Measurements from ENCODE around the gene MAN1C1. TPM values are rescaled to one million over a fixed set of nuclear protein-coding genes. Genes with fewer than 3 reads are reported as not detected.
"Not testable (repeated sequence)": the region's sequence is repeated elsewhere in the genome, so short reads cannot be mapped to it uniquely, and the experiment has no call there.

MAN1C1 gene
- polyA plus RNA-seq, 3 donors from 2014 or later: 0.48 to 2.8 (median 1.2) TPM

DNA sequence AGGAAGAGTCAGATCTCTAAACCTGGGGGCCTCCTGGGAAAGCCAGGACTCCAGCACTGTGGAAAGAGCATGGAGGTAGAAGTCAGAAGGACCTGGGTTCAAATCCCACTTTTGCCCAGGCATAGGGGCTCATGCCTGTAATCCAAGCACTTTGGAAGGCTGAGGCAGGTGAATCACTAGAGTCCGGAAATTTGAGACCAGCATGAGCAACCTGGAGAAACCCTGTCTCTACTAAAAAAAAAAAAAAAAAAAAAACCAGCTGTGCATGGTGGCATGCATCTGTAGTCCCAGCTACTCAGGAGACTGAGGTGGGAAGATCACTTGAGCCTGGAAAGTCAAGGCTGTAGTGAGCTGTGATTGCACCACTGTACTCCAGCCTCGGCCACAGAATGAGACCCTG, 41.4 kb upstream of the MAN1C1 start:
- no peak for DNase-seq
- peaks cover 0 to 3% of the 10 kb centered on the region in 2 donors for H3K4me1 Mint-ChIP-seq
- peaks cover 0 to 3% (median 0%) of the 10 kb centered on the region in 3 donors for H3K36me3 Mint-ChIP-seq
- peak overlapping the region in 1 of 6 donors; percentile 40 for H3K27ac Mint-ChIP-seq
- H3K9me3 Mint-ChIP-seq: no peaks in the 10 kb centered on the region
- H3K4me3 Mint-ChIP-seq: no peak overlapping the region
- peaks cover 0 to 1% (median 0%) of the 10 kb centered on the region in 3 donors for H3K27me3 Mint-ChIP-seq (ENCODE audit: low read depth in 3 of 3)

DNA sequence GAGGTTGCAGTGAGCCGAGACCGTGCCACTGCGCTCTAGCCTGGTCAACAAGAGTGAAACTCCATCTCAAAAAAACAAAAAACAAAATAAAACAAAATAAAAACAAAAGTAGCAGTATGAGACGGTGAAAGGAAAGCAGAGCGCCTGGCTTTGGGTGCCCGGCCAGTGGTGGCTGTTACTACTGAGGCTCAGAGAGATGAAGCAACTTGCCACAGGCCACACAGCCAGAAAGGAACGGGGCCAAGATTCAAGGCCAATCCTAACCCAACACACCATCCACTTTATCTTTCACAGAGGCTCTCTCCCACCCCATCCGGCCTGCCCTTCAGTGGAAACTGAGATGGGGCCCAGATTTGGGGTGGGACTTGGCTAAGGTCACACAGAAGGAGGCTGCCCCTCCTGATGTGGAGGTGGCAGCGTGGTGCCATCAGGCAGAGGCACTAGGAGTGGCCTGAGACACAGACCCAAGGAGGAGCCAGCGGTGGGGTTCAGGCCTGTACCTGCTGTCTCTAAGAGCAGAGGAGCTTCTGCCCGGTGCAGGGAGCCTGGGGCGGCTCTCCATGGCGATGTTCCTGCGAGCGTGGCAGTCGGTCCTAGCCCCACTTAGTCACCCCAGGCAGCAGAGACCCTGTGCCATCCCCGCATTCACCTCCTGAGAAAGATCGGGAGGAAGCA, 40.0 kb upstream of the MAN1C1 start:
- no peak for DNase-seq
- Mint-ChIP-seq H3K36me3 (peaks cover 0 to 3% (median 0%) of the 10 kb centered on the region in 3 donors), H3K4me1 (peaks cover 0 to 1% of the 10 kb centered on the region in 2 donors), H3K27ac (no peak overlapping the region), H3K4me3 (no peak overlapping the region), H3K9me3 (no peaks in the 10 kb centered on the region), H3K27me3 (ENCODE audit: low read depth in 3 of 3) (peaks cover 0 to 4% (median 1%) of the 10 kb centered on the region in 3 donors)

DNA sequence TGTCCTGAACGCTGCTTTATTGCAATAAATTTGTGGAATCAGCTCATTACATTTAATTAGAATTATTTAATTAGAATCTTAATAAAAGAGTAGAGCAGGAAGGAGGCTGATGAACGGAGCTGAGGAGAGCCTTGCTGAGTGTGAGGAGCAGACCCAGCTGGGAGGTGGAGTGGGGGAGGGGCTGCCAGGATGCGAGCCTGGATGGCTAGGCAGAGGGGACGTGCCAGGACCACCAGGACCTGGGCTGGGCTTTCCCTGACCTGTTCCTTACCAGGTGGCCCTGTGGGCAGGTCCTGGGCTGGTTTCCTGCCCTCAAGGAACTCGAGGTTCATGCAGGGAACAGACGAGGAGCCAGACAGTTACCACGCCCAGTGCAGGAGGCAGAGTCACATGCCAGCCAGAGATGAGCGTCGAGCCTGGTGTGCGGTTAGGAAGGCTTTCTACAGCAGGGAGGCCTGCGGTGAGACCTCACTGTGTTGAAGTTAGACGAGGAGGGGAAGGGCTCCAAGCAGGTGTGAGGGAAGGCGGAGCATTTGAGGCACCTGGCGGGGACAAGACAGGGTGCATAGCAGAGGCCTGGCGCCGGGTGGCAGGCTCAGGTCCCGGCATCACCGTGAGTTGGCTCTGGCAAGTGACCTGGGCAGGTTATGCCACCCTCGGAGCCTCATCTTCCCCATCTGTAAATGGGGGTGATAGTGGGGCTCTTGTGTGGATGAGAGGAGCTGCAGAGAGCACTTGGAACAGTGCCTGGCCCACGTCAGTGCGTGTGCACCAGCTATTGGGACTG, 39.3 kb upstream of the MAN1C1 start:
- DNase-seq: no peak
- peaks cover 0 to 3% (median 0%) of the 10 kb centered on the region in 3 donors for H3K36me3 Mint-ChIP-seq
- no peak overlapping the region for H3K27ac Mint-ChIP-seq
- H3K4me3 Mint-ChIP-seq: no peak overlapping the region
- H3K27me3 Mint-ChIP-seq (ENCODE audit: low read depth in 3 of 3): peaks cover 0 to 4% (median 1%) of the 10 kb centered on the region in 3 donors
- peaks cover 0 to 1% of the 10 kb centered on the region in 2 donors for H3K4me1 Mint-ChIP-seq
- H3K9me3 Mint-ChIP-seq: no peaks in the 10 kb centered on the region

DNA sequence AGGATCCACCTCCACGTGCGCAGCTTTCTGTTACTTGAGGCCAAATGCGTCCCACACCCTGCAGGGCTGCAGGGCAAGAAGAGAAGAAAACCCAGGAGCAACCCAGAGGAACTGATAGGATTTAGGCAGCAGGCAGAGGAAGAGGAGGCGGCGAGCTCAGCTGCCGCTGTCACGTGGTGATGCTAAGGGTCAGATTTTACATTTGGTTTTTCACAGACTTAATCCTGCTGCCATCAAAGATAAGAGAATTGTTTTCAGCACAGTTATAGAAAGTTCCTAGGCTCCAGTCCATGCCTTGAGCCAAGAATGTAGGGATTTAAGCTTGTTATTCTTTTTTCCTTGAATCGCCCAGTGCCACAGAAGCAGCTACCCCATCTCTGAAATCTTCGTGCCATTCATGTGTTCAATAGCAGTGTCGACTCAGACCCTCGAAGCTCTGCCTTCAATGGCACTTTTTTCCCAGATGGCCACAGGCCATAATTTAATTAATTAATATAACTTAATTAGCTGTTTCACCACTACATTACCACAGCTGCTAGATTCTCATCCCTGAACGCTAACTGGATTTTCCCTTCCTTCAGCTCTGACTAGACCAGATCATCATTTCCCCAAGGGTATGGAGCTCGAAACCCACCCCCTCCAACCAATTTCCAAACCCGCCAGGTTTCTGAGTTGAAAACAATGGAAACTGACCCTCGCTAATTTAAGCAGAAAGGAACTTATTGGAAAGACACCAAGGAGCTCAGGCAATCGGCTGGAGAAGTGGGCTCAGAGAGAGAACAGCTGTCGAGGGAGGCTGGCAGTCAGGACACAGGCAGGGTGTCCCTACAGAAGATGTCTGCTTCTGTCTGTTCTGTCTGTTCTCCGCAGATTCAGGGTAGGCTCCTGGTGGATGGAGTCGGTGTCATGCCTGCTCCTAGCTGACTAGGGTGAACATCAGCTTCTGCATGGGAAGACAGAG, 37.0 kb upstream of the MAN1C1 start:
- Mint-ChIP-seq H3K27ac (peak overlapping the region in 1 of 6 donors; percentile 56), H3K36me3 (peaks cover 0 to 8% (median 0%) of the 10 kb centered on the region in 3 donors)

DNA sequence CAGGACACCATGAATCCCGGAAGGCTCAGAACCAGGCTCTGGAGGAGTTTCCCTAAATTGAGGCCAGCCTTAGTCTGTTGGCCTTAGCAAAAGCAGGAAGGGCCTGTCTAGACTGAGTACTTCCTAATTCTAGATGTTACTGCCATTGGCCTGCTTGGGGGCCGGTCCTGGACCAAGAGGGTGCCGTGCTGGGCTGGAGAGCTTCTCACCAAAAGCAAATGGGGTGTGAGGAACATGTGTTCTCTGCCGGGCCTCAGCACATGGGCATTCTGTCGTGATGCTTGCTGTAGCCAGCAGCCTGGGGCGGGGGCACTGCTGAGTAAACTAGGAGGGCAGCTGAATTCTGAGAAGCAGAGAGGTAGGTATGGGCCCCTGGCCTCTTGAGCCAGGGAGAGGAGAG, 35.7 kb upstream of the MAN1C1 start:
- Mint-ChIP-seq H3K4me1 (peaks cover 0 to 6% of the 10 kb centered on the region in 2 donors), H3K27ac (peak overlapping the region in 1 of 6 donors; percentile 34)

More for the DNA sequence above, 37.0 kb upstream of the MAN1C1 start:
- Mint-ChIP-seq H3K27me3 (ENCODE audit: low read depth in 3 of 3) (peaks cover 0 to 10% (median 1%) of the 10 kb centered on the region in 3 donors), H3K4me1 (peaks cover 0 to under 1% of the 10 kb centered on the region in 2 donors), H3K9me3 (no peaks in the 10 kb centered on the region), H3K4me3 (no peak overlapping the region)
- DNase-seq: no peak

DNA sequence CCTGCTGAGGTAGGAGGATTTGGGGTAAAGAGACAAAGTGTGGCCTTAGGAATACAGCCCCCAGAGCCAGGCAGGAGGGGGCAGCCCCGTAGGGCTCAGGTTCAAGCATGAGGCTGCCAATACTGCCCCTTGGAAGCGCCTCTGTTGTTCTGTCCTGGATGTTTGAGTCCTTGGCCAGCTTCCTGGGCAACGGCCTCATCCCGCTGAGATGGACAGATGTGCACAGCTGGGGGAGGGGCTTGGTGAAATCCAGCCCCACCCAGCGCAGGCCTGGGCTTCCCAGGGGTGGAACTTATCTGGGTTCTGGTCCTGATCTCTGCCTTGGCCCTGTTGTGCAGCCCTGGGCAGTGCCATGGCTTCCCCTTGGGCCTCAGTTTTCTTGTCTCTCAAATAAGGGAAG, 34.8 kb upstream of the MAN1C1 start:
- no peak for DNase-seq
- no peaks in the 10 kb centered on the region for H3K9me3 Mint-ChIP-seq
- H3K4me1 Mint-ChIP-seq: peaks cover 5 to 6% of the 10 kb centered on the region in 2 donors
- H3K27ac Mint-ChIP-seq: no peak overlapping the region
- H3K4me3 Mint-ChIP-seq: no peak overlapping the region
- H3K36me3 Mint-ChIP-seq: peaks cover 0 to 11% (median 0%) of the 10 kb centered on the region in 3 donors
- H3K27me3 Mint-ChIP-seq (ENCODE audit: low read depth in 3 of 3): peaks cover 1 to 12% (median 7%) of the 10 kb centered on the region in 3 donors

More for the DNA sequence above, 35.7 kb upstream of the MAN1C1 start:
- Mint-ChIP-seq H3K9me3 (no peaks in the 10 kb centered on the region), H3K27me3 (ENCODE audit: low read depth in 3 of 3) (peaks cover 0 to 12% (median 1%) of the 10 kb centered on the region in 3 donors), H3K4me3 (peak overlapping the region in 1 of 5 donors; percentile 21), H3K36me3 (peaks cover 0 to 11% (median 0%) of the 10 kb centered on the region in 3 donors)
- no peak for DNase-seq

DNA sequence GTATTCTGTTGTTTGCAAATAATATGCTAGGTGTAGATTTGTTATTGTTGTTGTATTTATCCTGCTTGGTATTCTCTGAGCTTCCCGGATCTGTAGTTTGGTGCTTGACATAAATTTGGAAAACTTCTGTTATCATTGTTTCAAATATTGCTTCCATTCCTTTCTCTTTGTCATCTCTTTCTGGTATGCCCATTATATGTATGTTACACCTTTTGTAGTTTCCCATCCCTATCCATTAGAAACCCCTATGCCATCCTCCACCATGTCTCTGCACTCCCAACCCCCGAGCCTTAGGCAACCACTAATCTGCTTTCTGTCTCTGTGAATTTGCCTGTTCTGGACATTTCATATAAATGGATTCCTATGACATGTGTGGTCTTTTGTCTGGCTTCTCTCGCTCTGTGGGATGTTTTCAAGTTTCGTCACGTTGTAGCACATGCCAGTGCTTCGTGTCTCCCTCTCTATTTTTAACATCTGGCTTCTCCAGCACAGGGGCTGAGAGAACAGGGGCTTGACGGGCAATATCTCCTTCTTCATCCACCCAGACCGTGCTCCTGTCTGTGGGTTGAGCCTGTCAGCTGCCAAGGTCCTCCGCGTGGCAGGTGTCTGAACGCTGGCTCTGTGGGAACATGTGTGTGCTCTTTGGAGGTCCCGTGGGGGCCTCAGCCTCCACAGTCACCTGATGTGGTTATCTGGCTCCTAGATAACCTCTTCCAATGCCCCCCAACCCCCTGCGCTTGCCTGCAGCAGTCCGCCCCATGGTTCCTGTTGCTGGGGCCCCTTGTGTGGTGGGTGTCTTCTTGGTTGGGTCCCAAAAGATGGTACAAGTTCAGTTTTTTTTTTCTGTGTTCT, 32.8 kb upstream of the MAN1C1 start:
- Mint-ChIP-seq H3K27me3 (ENCODE audit: low read depth in 3 of 3) (peaks cover 1 to 12% (median 7%) of the 10 kb centered on the region in 3 donors), H3K27ac (no peak overlapping the region), H3K9me3 (no peaks in the 10 kb centered on the region), H3K4me1 (peaks cover 13 to 14% of the 10 kb centered on the region in 2 donors), H3K4me3 (no peak overlapping the region), H3K36me3 (peaks cover 0 to 11% (median 2%) of the 10 kb centered on the region in 3 donors)
- DNase-seq: no peak

DNA sequence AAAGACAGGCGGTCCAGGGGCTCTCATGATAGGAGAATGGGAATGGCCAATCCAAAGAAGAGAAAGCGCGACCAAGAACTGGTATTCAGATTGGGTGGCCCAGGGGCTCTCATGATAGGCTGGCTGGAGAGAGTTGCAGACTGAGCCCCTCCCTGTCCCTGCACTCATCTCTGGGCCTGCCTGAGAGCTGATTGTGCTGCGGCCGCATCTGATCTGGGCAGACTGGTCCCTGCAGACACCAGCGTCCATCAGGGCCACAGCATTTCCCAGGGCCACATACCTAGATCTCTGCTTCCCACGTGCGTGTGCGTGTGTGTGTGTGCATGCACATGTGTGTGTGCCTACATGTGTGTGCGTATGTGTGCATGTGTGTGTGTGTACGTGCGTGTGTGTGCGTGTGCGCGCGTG, 30.4 kb upstream of the MAN1C1 start:
- H3K27me3 Mint-ChIP-seq (ENCODE audit: low read depth in 3 of 3): peaks cover 0 to 10% (median 10%) of the 10 kb centered on the region in 3 donors
- H3K27ac Mint-ChIP-seq: no peak overlapping the region
- H3K4me1 Mint-ChIP-seq: peaks cover 13 to 14% of the 10 kb centered on the region in 2 donors
- no peak for DNase-seq
- peaks cover 0 to 8% (median 4%) of the 10 kb centered on the region in 3 donors for H3K36me3 Mint-ChIP-seq
- no peaks in the 10 kb centered on the region for H3K9me3 Mint-ChIP-seq
- peak overlapping the region in 1 of 5 donors; percentile 12 for H3K4me3 Mint-ChIP-seq

DNA sequence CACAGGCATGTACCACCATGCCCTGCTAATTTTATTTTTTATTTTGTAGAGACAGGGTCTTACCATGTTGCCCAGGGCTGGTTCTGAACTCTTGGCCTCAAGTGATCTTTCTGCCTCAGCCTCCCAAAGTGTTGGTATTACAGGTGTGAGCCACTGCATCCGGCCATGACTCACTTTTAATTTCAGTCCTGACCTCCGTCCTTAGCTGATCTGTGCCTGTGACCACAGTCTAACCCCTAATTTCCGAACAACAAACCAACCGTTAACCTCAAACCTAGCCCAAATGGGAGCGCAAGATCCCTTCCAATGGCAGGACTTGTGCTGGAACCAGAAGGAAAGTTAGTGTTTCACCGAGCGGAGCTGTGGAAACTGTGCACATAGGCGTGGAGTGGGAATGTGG, 29.3 kb upstream of the MAN1C1 start:
- no peak overlapping the region for H3K27ac Mint-ChIP-seq
- peaks cover 13 to 14% of the 10 kb centered on the region in 2 donors for H3K4me1 Mint-ChIP-seq
- H3K4me3 Mint-ChIP-seq: peak overlapping the region in 1 of 5 donors; percentile 36
- peaks cover 0 to 10% (median 8%) of the 10 kb centered on the region in 3 donors for H3K27me3 Mint-ChIP-seq (ENCODE audit: low read depth in 3 of 3)
- H3K9me3 Mint-ChIP-seq: no peaks in the 10 kb centered on the region
- peaks cover 0 to 8% (median 4%) of the 10 kb centered on the region in 3 donors for H3K36me3 Mint-ChIP-seq
- peak in 1 of 3 donors; percentile 25 for DNase-seq

DNA sequence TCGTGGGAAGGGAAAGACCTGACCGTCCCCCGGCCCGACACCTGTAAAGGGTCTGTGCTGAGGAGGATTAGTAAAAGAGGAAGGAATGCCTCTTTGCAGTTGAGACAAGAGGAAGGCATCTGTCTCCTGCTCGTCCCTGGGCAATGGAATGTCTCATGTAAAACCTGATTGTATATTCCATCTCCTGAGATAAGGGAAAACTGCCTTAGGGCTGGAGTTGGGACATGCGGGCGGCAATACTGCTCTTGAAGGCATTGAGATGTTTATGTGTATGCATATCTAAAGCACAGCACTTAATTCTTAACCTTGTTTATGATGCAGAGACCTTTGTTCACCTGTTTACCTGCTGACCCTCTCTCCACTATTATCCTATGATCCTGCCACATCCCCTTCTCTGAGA, 28.4 kb upstream of the MAN1C1 start:
- not testable (repeated sequence) for H3K4me3 Mint-ChIP-seq

DNA sequence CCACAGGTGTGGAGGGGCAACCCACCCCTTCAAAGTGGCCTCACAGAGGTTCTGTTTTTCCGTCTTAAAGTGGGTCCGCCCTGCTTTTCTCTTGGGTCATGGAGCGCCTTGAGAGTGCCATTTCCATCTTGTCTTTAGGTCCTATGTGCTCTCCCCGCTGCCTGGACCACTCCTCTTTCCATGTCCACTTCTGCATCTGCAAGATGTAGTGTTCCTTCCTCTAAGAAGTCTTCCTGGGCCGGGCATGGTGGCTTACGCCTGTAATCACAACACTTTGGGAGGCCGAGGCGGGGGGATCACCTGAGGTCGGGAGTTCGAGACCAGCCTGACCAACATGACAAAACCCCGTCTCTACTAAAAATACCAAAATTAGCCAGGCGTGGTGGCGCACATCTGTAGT, 27.8 kb upstream of the MAN1C1 start:
- DNase-seq; H3K36me3 Mint-ChIP-seq; H3K27me3 Mint-ChIP-seq (ENCODE audit: low read depth in 3 of 3); H3K27ac Mint-ChIP-seq; H3K9me3 Mint-ChIP-seq; H3K4me3 Mint-ChIP-seq: not testable (repeated sequence)
- H3K4me1 Mint-ChIP-seq: peaks cover 13 to 14% of the 10 kb centered on the region in 2 donors

More for the DNA sequence above, 28.4 kb upstream of the MAN1C1 start:
- H3K4me1 Mint-ChIP-seq: peaks cover 13 to 14% of the 10 kb centered on the region in 2 donors
- not testable (repeated sequence) for H3K27me3 Mint-ChIP-seq (ENCODE audit: low read depth in 3 of 3); H3K27ac Mint-ChIP-seq; H3K36me3 Mint-ChIP-seq; H3K9me3 Mint-ChIP-seq; DNase-seq

DNA sequence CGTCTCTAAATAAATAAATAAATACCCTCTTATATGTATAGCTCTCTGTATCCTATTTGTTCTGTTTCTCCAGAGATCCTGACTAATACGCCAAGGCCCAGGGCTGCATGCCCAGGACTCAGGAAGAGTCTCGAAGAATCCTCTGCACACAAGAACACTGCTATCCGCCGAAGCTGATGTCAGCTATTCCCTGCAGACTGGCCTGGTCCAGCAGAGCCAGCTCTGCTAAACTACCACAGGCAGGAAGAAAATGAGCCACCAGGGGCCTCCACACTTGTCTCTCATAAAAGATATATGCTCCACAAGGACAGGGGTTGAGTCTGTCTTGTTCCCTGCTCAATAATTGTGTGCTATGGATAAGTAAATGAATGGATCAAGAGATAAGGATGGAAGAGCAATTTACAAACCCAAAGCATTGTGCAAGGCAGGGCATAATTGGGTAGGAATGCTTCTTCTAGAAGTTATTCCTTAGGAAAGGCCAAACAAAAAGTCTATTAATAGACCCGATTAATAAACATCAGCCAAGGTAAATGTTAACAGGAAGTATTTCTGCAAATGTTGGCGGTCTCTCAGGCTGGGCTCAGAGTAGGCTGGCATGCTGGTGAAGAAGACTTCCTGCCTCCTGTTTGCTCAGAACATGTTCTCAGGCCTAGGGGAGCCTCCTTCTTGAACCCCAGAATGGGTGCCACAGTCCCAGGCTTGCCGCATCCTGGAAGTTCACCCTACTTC, 26.3 kb upstream of the MAN1C1 start:
- Mint-ChIP-seq H3K27ac (no peak overlapping the region), H3K4me3 (no peak overlapping the region), H3K4me1 (peaks cover 8 to 13% of the 10 kb centered on the region in 2 donors), H3K9me3 (peaks cover 0 to 1% (median 0%) of the 10 kb centered on the region in 6 donors), H3K36me3 (peaks cover 0 to 8% (median 0%) of the 10 kb centered on the region in 3 donors), H3K27me3 (ENCODE audit: low read depth in 3 of 3) (peaks cover 0 to 10% (median 2%) of the 10 kb centered on the region in 3 donors)
- DNase-seq: no peak

Data from immature natural killer cell (primary cell).